Hematopoietic multipotent progenitor cell treated with erythropoietin and hydrocortisone succinate and interleukin-3 and kit ligand, for 4 days (in vitro differentiated cells): ENCODE measurements around the gene PROCA1.

Experiments used
- DNase-seq: peaks from one replicate; pipeline ENCODE4 v3.0.0-alpha.2; 2015

Gene PROCA1

DNA sequence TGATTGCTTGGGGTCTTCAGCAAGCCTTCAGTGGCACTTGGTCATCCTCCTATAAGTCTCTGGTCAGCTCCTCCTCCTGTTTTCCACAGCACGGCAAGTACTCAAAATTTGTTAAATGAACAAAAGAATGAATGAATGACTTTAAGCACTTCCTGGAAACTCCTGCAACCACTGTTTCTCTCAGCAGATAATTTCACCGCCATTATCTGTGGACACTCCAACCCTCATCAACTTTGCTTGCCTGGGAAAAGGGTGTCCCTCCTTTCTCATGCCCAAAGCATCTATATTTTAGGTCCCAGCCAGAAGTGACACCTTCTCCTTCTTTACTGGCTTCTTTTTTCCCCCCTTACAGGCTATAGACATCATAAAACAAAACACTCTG, 4.4 kb downstream of the PROCA1 start:
- DNase-seq, result no peak

DNA sequence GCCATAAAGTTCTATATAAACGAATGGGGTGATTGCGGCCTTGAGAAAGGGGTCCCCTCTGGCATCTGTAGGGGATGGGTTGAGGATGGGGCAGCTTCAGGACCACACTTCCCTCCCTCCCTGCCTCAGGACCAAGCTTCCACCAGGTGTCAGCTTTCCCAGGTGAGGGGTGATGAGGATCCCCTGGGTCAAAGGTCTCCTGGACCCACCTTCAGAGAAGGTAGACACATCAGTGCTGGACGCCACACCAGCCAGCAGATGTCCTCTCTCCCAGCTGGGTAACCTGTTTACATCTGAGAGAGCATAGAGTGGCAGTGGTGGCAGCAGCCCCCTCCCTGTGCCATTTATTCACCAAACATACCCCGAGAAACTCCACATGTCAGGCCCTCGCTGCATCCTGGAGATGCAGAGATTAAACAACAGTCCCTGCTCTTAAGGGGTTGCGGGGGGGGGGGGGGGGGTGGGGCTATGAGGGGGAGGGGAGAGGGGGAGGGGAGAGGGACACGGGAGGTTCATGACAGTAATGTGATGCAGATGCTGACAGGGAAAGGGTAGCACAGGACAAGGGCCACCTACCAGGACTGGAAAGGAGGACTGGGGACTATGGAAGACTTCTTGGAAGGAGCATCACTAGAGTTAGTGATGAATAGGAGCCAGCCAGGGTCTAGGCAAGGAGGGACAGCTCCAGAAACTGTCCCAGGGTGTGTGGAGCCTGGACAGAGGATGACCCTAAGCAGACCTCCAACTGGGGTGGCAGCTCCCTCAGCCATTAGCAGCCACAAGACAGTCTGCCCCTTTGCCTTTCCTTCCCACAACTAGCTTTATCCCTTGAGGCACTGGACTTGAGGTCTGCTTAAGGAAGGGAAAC, 5.0 kb downstream of the PROCA1 start:
- DNase-seq, result no peak

DNA sequence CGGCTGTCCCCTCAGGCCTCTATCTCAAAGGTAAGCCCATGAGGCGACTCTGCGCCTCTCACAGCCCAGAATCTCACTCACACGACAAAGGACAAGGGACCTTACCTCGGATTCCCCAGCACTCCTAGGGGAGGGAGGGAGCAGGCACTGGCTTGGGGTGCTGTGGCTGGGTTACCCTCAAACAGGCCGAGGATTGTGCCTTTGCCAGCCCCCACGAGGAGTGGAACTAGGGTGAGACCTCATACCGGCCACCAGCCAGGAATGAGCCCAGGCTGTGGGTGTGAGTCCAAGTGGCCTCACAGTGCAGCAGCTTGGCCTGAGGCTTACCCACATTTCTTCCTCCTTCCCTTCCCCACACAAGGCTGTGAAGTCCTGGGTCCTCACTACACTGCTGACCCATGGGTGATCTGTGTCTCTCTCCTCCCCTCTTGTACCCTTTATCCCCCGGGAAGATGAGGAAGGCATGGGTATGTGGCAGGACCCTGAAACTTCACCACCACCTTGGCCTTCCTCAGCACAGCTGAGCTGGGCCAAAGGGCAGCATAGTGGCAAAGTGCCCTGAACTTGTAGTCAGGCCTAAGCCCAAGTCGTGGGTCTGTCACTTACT, 5.9 kb downstream of the PROCA1 start:
- DNase-seq, result no peak

DNA sequence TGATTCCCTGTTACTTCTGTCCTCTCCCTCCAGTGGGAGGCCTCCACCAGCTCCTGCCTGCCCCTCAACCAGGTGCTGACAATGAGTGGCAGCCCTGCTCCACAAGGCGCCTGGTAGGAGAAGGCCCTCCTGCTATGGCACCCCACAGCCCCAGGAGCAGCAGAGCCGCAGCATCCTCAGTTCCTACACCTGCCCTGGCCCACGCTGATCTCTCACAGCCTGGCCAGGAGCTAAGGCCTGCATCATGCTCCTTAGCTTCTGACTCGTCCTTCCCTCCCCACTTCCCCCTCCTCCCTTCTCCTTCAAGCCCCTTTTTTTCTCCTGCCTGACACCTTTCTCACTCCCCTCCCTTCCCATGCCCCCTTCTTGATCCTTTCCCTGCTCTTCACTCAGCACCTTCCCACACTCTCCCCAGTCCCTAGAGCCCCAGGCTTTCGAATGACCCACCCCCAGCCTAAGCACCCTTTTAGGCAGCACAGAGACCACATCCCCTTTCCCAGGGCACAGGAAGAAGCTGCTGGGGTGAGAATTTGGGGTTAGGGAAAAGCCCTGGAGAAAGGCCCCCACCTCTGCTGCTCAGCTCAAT, 6.5 kb downstream of the PROCA1 start:
- DNase-seq, result no peak

DNA sequence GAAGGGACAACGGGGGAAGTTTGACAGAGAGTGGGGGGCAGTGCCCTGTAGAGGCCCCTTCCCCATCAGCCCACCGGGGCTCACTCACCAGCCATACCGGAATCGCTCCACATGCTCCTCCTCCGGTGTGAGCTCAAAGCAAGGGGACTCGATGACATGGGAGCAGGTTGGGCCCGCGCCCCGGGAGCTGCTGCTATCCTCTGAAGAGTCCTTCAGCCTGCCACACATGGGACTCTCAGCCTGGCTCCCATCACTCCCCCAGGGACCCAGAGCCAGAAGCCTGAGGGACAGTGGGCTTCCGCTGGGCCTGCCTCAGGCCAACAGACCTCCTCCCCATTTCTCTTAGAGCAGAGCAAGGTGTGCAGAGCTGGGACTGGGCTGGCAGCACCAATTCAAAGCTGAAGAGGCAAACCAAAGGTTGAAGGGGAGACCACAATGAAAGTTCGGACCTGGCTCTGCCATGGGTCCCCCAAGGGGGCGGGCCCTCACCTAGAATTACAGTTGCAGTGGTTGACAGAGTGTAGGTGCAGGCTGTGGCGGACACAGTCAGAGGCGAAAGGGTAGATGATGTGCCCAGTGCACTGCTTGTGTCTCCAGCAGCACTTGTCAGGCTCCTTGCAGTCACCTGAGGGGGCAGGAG, 7.3 kb downstream of the PROCA1 start:
- DNase-seq, result no peak

DNA sequence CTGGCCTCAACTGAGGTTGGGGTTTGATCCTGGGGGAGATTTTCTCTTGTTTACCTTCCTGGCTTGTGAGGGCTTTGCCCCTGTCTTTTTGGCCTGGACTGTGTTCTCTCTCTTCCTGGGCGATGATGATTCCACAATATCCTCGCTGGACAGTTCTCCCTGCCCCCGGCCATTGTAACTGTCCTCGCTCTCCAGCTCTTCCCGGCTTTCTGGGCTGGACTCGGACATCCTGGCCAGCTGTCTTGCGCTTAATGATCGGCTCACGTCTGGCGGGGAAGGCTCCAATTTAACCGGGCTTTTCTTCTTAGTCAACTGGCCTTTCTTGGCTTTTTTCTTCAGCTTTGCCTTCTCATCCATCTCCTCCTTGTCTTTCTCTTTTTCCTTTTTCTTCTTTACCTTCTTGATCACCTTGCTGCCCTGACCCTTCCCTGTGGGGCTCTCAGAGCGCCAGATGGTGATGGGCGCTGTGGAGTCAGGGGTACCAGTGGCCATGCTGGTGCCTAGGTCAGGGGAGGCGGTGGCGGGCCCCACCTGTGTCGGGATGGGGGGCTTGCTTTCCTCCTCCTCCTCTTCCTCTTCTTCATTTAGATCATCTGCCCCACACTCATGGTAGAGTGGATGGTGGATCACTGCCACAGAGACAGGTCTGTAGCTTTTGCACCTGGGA, 8.0 kb downstream of the PROCA1 start:
- no peak for DNase-seq

DNA sequence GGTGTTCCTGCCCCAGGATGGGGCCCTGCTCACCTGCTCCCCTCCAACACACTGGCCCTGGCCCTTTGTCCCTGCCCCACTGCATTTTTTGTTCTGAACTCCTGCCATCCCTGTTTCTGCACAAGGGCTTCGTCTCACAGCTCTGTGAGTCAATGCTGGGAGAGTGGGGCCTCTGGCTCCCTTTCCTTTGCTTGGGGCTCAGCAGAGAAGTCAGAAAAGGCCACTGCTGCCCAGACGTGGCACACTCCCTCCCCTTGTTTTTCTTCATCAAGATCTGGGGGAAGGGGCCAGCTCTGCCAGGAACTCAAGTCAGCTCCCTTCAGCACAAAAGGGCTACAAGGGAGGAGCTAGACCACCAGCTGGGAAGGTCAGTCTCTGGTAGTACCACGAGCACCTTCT, 8.9 kb downstream of the PROCA1 start:
- DNase-seq, result no peak

DNA sequence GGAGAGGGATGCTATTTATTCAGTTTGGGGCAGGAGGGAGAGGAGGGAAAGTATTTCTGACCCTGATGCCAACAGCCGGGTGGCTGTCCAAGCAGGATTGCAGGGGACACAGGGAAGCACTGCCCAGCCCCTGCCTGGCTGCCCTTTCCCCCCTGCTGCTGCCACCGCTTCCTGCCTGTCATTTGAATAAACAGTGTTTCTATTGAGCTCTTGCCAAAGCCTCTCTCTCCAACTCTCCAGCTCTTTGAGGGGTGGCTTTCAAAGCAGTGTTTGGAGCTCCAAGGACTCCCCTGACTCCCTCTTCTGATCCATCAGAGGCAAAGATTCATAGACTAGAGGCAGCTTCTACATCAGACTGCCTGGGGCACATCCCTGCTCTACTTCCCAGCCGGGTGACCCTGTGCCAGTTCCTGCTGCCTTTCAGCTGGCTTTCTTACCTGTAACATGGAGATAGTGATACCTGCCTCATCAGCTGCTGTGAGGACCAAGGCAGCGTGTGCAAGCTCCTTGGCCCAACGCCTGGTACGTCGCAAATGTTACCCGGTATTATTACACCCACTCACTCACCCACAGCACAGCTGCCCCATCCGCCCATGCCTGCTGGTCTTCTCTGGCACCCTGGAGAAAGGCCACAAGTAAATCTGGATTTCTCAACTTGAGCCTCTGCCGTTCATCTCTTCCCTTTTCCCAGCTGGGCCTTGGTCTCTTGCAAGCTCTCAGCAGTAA, 9.5 kb downstream of the PROCA1 start:
- DNase-seq, result no peak

DNA sequence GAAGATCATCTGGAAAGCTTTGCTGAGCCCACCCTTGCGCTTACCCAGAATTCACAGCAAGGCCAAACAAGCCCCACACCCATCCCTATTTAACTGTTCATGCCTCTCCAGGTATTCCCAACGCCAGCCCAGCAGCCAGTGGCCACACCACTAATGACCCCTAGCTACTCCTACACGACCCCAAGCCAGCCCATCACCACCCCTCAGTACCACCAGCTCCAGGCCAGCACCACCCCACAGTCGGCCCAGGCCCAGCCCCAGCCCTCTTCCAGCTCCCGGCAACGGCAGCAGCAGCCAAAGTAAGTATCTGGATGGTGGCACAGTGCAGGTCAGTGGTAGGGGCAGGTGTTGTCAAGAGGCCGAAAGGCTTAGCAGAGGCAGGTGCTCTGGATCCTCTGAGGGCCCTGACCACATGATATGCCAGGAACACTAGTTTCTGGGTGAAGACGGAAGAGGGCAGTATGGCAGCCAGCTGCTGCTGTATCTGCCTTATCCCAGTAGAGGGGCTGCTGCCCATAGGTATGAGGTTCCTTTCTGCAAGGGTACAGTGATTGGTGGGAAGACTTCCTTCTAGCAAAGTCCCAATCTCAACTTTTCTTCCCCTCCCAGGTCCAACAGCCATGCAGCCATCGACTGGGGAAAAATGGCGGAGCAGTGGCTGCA, 10.7 kb downstream of the PROCA1 start:
- no peak for DNase-seq

DNA sequence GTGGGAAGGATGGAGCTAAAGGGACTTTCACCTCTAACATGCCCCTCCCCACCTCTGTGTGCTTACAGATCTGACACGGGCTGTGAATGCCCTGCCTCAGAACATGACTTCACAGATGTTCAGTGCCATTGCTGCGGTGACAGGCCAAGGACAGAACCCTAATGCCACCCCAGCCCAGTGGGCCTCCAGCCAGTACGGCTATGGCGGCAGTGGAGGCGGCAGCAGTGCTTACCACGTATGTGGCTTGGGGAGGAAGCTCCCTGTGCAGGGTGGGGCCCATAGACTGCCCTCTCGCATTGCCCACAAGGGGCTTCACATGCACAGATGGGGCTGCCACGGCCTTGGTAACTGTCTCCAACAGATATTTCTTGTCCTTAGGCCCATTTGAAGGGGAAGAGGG, 11.4 kb downstream of the PROCA1 start:
- DNase-seq, result no peak

DNA sequence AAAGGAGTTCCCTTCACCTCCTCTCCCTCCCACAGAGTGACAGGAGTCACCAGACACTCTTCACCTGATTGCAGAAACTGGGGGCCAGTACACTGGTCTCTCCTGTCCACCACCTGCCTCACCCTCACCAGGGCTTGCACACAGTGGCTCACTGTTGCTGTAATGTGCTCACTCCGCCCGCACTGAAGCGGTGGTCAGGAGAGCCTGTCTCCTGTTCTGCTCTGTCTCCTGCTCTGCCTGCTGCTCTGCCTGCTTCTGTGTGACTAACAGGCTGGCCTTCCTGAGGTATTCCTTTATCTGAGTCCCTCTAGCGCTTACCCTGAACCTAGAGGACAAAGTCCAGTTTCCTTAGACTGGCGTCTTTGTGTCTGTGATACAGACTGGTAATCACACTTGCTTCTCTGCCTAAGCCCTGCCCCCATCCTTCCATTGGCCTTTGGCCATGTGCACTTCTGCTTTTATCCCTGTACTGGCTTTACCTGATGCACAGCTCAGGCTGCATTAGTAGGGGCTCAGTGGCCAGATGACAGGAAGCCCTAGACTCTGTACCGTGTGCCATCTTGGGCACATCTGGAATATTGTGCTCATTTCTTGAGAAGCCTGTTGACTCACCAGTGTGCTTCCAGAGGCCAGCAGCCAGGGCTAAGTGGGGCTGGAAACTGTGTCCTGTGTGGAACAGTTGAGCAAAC, 13.3 kb downstream of the PROCA1 start:
- peak; percentile 34 for DNase-seq

DNA sequence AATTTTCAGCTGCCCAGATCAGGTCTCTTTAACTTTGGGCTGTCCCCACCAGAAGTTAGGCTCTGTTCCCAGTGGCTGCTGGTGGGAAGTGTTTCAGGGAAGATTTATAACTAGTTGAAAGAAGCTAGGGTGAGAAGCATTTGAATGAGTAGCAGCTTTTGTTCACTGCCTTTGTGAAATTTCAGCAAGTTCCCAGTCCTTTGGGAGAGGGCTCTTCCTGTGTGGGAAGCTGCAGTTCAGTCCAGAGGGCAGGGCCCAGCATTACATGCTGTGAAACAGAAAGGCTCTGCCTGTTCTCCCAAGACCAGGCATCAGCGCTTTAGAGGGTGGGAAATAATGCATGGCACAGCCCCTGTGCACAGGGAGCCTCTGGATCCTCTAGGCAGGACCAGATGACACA, 17.8 kb downstream of the PROCA1 start:
- DNase-seq, result no peak

DNA sequence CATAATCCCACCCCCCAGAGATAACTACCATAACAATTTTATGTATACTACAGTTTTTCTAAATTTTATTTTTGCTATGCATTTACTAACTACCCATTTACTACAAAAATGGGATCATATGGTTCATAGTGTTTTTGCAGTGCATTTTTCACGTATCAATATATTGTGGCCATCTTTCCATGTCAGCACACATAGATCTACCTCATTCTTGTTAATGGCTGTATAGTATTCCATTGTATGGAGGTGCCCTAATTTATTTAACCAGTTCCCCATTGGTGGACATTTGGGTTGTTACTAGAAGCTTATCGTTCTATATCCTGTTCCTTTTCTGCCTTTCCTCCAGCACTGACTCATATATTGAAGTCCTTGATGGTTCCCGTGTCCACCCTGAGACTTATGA, 22.7 kb downstream of the PROCA1 start:
- no peak for DNase-seq

DNA sequence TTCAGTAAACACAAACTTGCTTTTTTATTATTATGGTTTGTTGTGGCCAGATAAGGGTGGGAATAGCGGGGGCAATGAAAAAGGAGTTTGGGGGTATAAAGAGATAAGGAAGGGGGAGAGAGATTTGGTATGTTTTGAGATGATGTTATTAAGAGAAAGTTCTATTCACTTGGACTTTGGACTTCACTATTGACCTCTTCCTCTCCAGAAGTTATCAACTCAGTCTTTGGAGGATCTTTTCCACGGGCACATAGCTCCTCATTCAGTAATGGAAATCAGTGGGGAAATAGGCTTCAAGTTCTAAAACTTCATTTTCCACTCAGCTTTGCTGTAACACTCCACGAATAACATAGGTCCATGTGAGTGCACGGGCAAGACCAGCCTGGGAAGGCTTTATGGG, 23.2 kb downstream of the PROCA1 start:
- no peak for DNase-seq

DNA sequence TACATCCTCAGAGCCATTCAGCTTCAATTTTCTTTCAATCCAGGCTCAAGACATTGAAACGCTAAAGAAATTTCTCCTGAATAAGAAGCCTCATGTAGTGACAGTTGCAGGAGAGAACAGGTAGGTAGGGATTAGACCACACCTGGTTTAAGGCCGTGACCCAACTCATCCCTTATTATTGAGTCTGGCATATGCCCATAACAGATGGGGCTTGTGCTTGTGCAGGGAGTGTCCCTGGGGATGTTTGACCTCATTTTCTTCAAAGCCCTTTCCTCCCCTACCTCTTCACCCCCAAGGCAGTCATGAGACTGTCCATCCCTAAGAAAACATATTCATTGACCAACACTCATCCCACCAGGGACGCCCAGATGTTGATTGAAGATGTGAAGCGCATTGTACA, 25.4 kb downstream of the PROCA1 start:
- DNase-seq, result no peak

DNA sequence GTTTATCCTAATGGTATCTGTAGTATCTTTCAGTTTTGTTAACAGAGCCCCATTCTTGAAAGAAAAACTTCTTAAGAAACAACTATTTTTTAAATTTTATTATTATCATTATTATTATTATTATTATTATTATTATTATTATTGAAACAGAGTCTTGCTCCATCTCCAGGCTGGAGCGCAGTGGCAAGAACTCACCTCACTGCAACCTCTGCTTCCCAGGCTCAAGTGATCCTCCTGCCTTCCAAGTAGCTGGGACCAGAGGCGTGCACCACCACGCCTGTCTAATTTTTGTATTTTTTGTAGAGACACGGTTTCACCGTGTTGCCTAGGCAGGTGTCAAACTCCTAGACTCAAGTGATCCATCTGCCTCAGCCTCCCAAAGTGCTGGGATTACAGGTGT, 26.3 kb downstream of the PROCA1 start:
- no peak for DNase-seq

DNA sequence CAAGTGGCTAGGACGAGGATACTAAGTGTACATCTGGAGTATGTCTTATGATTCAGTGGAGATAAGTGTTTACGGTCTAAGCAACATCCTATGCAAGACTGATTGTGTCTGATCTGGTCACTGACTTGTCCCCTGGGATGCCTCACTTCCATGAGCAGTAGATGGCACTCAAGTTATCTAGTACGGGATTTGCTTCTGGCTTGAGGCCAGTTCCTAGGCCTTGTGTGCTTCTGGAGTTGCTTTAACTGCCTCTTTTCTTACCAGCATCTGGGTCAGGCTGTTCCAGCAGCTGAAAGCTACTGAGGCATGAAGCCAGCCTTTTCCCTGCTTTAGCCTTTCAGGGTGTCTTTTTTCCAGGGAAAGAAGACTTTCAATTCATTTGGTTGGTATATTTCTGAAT, 26.7 kb downstream of the PROCA1 start:
- no peak for DNase-seq

DNA sequence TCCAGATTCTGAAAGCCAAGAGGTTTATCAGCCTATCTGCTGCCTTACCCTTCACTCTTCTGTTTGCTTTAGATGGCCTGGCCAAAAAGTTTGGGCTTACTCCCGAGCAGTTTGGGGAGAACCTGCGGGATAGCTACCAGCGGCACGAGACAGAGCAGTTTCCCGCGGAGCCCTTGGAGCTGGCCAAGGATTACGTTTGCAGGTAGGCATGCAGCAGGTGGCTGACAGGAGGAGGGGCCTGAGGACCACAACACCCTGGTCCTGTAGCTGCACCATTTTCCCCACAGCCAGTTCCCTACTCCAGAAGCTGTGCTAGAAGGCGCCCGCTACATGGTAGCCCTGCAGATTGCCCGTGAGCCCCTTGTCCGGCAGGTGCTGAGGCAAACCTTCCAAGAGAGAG, 29.0 kb downstream of the PROCA1 start:
- DNase-seq, result no peak

DNA sequence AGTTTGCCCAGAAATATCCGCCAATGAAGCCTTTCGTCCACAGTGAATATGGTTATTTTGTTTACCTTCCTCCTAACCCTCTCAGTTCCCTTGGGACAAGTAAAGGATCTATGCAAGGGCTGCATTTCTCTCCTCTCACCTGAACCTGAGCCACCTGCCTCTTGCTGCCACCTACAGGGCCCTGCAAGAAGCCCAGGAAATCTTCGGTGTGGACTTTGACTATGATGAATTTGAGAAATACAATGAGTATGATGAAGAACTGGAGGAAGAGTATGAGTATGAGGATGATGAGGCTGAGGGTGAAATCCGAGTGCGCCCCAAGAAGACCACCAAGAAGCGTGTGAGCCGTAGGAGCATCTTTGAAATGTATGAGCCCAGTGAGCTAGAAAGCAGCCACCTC, 35.7 kb downstream of the PROCA1 start:
- peak; percentile 27 for DNase-seq

DNA sequence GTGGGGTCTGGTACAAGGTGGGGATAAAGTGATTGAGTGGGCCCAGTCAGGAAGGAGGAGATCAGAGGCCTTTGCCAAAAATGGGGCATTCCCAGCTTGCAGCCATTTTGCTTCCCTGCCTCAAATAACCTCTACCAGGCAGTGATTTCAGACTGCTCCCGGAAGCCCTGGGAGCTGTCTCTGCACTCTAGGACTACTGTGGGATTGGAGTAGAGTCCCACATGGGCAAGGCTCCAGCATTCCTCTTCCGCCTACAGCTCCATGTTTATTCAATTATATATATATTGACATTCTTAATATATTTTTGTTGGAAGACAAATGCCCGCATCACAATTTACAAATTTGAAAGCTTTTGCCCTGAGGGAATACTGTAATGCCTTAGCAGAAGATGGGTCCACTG, 36.2 kb downstream of the PROCA1 start:
- no peak for DNase-seq

DNA sequence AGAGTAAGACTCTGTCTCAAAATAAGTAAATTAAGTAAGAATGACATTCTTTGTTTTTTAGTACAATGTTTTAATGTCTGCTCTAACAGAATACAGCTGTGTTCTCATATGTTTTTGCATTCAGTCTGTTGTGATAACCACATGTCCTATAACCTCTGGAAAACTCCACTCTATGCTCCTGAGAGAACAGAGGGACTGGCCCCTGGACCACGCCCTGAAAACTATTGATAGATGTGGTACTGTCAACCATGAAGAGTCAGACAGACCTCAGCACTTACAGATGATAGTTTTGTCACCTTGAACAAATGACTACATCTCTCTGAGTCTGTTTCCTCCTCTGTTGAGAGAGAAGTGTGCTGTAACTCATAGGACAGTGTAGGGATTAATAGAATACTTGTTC, 41.8 kb downstream of the PROCA1 start:
- no peak for DNase-seq

DNA sequence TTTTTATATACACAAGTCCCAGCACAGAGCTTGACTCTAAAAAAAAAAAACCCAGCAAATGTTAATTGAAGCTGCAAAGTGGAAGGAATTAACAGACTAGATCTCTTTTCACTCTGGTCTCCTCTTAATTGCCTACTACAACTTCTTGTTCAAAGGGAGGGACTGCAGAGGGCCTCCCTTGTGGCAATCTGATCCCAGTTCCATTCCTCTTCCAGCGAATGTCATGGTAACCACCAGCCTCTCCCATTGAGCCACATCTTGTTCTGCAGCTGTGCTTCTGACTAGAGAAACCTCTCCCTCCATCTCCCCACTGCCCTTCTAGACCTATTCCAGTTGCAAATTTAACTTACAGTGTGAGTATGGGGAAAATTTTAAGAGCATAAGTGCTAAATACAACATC, 43.8 kb downstream of the PROCA1 start:
- no peak for DNase-seq
